K562 (cell line): ENCODE measurements around the gene POGLUT2. TPM values are rescaled to one million over a fixed set of nuclear protein-coding genes. Genes with fewer than 3 reads are reported as not detected.

Experiments used
- ARID1B ChIP-seq: fragments of 450-650 bp; IDR thresholded peaks from 2 replicates; pipeline ENCODE4 v1.6.1; 2016; ENCODE audit warnings: antibody characterized with exemption, mild to moderate bottlenecking, inconsistent platforms
- ARID2 ChIP-seq: fragments of 450-650 bp; IDR thresholded peaks from 2 replicates; pipeline ENCODE4 v1.6.1; 2017; ENCODE audit warnings: antibody characterized with exemption, mild to moderate bottlenecking
- ASH1L ChIP-seq: fragments of 450-650 bp; IDR thresholded peaks from 2 replicates; pipeline ENCODE4 v1.6.1; 2018; ENCODE audit warnings: borderline replicate concordance, mild to moderate bottlenecking, low read depth; ENCODE audit not compliant: partially characterized antibody
- BMI1 ChIP-seq: fragments of 150-350 bp; IDR thresholded peaks from 2 replicates; pipeline ENCODE4 v1.6.1; 2014; ENCODE audit warnings: low read length
- BRF1 ChIP-seq: IDR thresholded peaks from 3 replicates; pipeline ENCODE4 v1.6.1; 2011; ENCODE audit warnings: borderline replicate concordance, mild to moderate bottlenecking; ENCODE audit not compliant: insufficient read length; ENCODE audit errors: extremely low read depth
- FOXK2 ChIP-seq, 2 experiments: fragments of 450-650 bp; IDR thresholded peaks in 1 of 2; conservative IDR thresholded peaks in 1 of 2; 2 replicates each; pipeline ENCODE4 v1.6.1; 2016; ENCODE audit warnings: low read depth in 2 of 2, mild to moderate bottlenecking in 1 of 2
- KDM1A ChIP-seq, 2 experiments: fragments of 450-650 bp; IDR thresholded peaks; 2 replicates each; pipeline ENCODE4 v1.6.1; 2016; ENCODE audit warnings: mild to moderate bottlenecking in 2 of 2
- MEF2D ChIP-seq: conservative IDR thresholded peaks from 2 replicates; pipeline ENCODE4 v1.6.1; 2016; ENCODE audit warnings: low read depth, missing genetic modification characterization, missing compliant biosample characterization
- NONO ChIP-seq, 2 experiments: fragments of 200-400 bp in 1 of 2; fragments of 450-650 bp in 1 of 2; formaldehyde crosslinking in 1 of 2; IDR thresholded peaks; 2 replicates each; pipeline ENCODE4 v1.6.1; 2017; ENCODE audit warnings: low read depth in 2 of 2, mild to moderate bottlenecking in 2 of 2, moderate library complexity in 2 of 2, low read length in 1 of 2
- POLR2AphosphoS5 ChIP-seq: IDR thresholded peaks from 2 replicates; pipeline ENCODE4 v1.6.1; 2011; ENCODE audit warnings: mild to moderate bottlenecking, low read depth, low read length, moderate library complexity; ENCODE audit not compliant: control insufficient read depth, insufficient read depth
- RBFOX2 ChIP-seq: fragments of 200-400 bp; formaldehyde crosslinking; IDR thresholded peaks from 2 replicates; pipeline ENCODE4 v1.6.1; 2017; ENCODE audit warnings: low read depth, mild to moderate bottlenecking, low read length, moderate library complexity
- TEAD4 ChIP-seq, 2 experiments: sonication (generic) in 1 of 2; formaldehyde crosslinking in 1 of 2; IDR thresholded peaks; 2 replicates each; pipeline versions ENCODE4 v1.6.1 to v1.8.0; 2012 to 2022; ENCODE audit warnings: borderline replicate concordance in 1 of 2, inconsistent platforms in 1 of 2, low read length in 1 of 2, mild to moderate bottlenecking in 1 of 2, missing genetic modification reagents in 1 of 2
- ZNF197 ChIP-seq: fragments of 200-800 bp; sonication (Bioruptor generic); IDR thresholded peaks from 2 replicates; pipeline ENCODE4 v1.6.1; 2016; ENCODE audit warnings: low read depth, missing genetic modification characterization, missing compliant biosample characterization
- ZNF316 ChIP-seq: fragments of 450-650 bp; IDR thresholded peaks from 2 replicates; pipeline ENCODE4 v1.6.1; 2016
- polyA plus RNA-seq, 8 experiments: library from polyadenylated mRNA; depleted of rRNA in 4 of 8; stranded (reverse) in 5 of 8; unstranded in 3 of 8; fragments of >200 nt; fragmentation: Nextera tagmentation in 2 of 8; fragmentation: Illumina TruSeq in 1 of 8; extraction: Ambion mirVana in 2 of 8; extraction: Trizol in 1 of 8; gene quantifications; 2 replicates each; pipeline versions ENCODE4 v1.2.1 to v1.2.3, GENCODE V29; 2011 to 2014; ENCODE audit warnings: inconsistent platforms in 1 of 8, missing spikeins in 1 of 8
- total RNA-seq, 7 experiments: library from RNA; depleted of rRNA in 6 of 7; stranded (reverse); fragments of >200 nt in 6 of 7; fragmentation: Illumina TruSeq in 2 of 7; extraction: Trizol in 2 of 7; gene quantifications; 2 replicates each; pipeline versions ENCODE4 v1.2.1 to v1.2.3, GENCODE V29; 2011 to 2021; ENCODE audit warnings: low replicate concordance in 1 of 7
- TF ChIP-seq, protein P1 (sequence below), 2 experiments: fragments of 450-650 bp; IDR thresholded peaks; 2 replicates each; pipeline ENCODE4 v1.6.1; 2018; ENCODE audit warnings: mild to moderate bottlenecking in 2 of 2, low read depth in 1 of 2; ENCODE audit not compliant: partially characterized antibody in 2 of 2
- TF ChIP-seq, protein P2 (sequence below): fragments of 250-450 bp; sonication (Bioruptor Pico); IDR thresholded peaks from 2 replicates; pipeline ENCODE4 v1.8.0; 2022; ENCODE audit warnings: moderate library complexity, mild to moderate bottlenecking, inconsistent platforms

The POGLUT2 gene
- total and polyA plus RNA-seq, 9 of the 15 experiments (the other 6 are each of a cell fraction or from before 2014, with no cell fraction given), result 3.8 to 11.8 (median 10.8) TPM

DNA sequence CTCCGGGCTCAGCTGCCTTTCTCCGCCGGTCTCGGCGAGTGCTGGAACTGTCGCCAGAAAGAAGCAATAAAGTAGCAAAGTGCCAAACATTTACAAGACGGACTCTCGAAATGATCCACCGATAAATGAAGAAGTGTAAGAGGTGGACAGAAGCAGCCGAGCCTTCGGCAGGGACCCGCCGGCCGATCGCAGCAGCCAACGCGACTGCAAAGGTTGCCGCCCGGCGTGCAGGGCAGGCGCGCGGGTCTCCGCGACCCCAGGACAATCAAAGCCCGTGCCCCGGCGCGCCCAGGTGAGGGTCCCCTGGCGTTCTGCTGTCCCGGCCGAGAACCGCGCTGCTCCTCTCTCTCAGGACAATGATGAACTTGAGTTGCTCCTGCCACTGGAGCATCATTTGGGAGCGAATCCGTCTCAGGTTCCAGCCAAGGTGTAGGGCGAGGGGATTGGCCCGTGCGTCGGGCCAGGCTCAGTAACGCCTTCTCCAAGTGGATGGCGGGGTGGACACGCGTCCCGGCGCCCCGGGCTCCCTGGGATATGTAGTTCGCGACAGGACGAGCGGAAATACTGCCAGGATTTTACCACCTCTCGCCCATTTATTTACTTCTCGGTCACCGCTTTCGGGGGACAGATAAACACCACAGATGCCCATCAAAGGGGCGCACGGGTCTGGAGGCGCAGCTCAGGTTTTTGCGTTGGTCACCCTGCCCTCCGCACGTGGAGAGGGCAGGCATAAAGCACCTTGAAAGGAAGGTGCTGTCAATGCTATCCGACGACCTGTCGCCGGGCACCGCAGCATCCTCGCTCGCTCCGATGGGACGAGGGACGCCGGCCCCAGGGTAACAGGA, at the start of gene POGLUT2, which contains the start of gene BIVM (continued):
- no peak for TF ChIP-seq POLR2AphosphoS5
- TF ChIP-seq MEF2D (tag), result no peak
- no peak for TF ChIP-seq ZNF316
- no peak for TF ChIP-seq ARID1B
- no peak for TF ChIP-seq ZNF197 (CRISPR knock-in tag)
- TF ChIP-seq ARID2, result no peak
- peak in 1 of 2 experiments; percentile 29; a peak in 1 of 4 replicates for TF ChIP-seq KDM1A (IDR thresholded peaks at IDR 0.05)
- no peak for TF ChIP-seq BRF1
- no peak for TF ChIP-seq TEAD4 (IDR thresholded peaks at IDR 0.05; ENCODE audit: low read length)
- TF ChIP-seq TEAD4 (CRISPR knock-in tag; IDR thresholded peaks at IDR 0.05; ENCODE audit: borderline replicate concordance), result no peak
- TF ChIP-seq, protein P1, sequence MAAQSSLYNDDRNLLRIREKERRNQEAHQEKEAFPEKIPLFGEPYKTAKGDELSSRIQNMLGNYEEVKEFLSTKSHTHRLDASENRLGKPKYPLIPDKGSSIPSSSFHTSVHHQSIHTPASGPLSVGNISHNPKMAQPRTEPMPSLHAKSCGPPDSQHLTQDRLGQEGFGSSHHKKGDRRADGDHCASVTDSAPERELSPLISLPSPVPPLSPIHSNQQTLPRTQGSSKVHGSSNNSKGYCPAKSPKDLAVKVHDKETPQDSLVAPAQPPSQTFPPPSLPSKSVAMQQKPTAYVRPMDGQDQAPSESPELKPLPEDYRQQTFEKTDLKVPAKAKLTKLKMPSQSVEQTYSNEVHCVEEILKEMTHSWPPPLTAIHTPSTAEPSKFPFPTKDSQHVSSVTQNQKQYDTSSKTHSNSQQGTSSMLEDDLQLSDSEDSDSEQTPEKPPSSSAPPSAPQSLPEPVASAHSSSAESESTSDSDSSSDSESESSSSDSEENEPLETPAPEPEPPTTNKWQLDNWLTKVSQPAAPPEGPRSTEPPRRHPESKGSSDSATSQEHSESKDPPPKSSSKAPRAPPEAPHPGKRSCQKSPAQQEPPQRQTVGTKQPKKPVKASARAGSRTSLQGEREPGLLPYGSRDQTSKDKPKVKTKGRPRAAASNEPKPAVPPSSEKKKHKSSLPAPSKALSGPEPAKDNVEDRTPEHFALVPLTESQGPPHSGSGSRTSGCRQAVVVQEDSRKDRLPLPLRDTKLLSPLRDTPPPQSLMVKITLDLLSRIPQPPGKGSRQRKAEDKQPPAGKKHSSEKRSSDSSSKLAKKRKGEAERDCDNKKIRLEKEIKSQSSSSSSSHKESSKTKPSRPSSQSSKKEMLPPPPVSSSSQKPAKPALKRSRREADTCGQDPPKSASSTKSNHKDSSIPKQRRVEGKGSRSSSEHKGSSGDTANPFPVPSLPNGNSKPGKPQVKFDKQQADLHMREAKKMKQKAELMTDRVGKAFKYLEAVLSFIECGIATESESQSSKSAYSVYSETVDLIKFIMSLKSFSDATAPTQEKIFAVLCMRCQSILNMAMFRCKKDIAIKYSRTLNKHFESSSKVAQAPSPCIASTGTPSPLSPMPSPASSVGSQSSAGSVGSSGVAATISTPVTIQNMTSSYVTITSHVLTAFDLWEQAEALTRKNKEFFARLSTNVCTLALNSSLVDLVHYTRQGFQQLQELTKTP (IDR thresholded peaks at IDR 0.05; ENCODE audit: low read depth in 1 of 2, partially characterized antibody in 2 of 2), result peak in 1 of 2 experiments; percentile 75
- TF ChIP-seq RBFOX2, result peak; percentile 70
- TF ChIP-seq BMI1, result no peak
- TF ChIP-seq, protein P2, sequence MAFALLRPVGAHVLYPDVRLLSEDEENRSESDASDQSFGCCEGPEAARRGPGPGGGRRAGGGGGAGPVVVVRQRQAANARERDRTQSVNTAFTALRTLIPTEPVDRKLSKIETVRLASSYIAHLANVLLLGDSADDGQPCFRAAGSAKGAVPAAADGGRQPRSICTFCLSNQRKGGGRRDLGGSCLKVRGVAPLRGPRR (CRISPR knock-in tag), result no peak
- no peak for TF ChIP-seq FOXK2 (conservative IDR thresholded peaks at IDR 0.05 in 1 of 2, IDR thresholded peaks at IDR 0.05 in 1 of 2; ENCODE audit: low read depth in 2 of 2)
- no peak for TF ChIP-seq NONO (IDR thresholded peaks at IDR 0.05; ENCODE audit: low read depth in 2 of 2, low read length in 1 of 2)
- peak; percentile 90 for TF ChIP-seq ASH1L
- TF ChIP-seq, all 486 proteins: peak for 53
